ENCODE data around the gene CXCL14.

The CXCL14 gene

GRCh38 chr5:135577421-135577820 lies 1.4 kb downstream of the CXCL14 start:
- H3K36me3 ChIP-seq (ENCODE audit: insufficient read depth, low read length) = no peaks in the 10 kb centered on the region
- no peak overlapping the region for H3K4me2 ChIP-seq (ENCODE audit: low read length)
- no peaks in the 10 kb centered on the region for H3K4me1 ChIP-seq (ENCODE audit: control insufficient read depth, insufficient read depth, low read length)
- no peak overlapping the region for H3K9ac ChIP-seq (ENCODE audit: low read depth, low read length)
- H3K9me3 ChIP-seq (replicated peaks; ENCODE audit: low read length) = no peaks in the 10 kb centered on the region
- peaks cover 79% of the 10 kb centered on the region for H3K27me3 ChIP-seq (ENCODE audit: control insufficient read depth, insufficient read depth, low read length)
- no peak overlapping the region for H3K4me3 ChIP-seq (ENCODE audit: low read length)

GRCh38 chr5:135576075-135576599 lies 2.7 kb downstream of the CXCL14 start:
- Histone ChIP-seq H3K4me3 (ENCODE audit: low read length) (no peak overlapping the region), H3K9ac (ENCODE audit: low read depth, low read length) (no peak overlapping the region), H3K4me2 (ENCODE audit: low read length) (no peak overlapping the region), H3K9me3 (replicated peaks; ENCODE audit: low read length) (no peaks in the 10 kb centered on the region), H3K36me3 (ENCODE audit: insufficient read depth, low read length) (no peaks in the 10 kb centered on the region), H3K27me3 (ENCODE audit: control insufficient read depth, insufficient read depth, low read length) (peaks cover 79% of the 10 kb centered on the region), H3K4me1 (ENCODE audit: control insufficient read depth, insufficient read depth, low read length) (no peaks in the 10 kb centered on the region)

- no peak overlapping the region for H3K4me3 ChIP-seq (ENCODE audit: low read length)
- no peaks in the 10 kb centered on the region for H3K4me1 ChIP-seq (ENCODE audit: control insufficient read depth, insufficient read depth, low read length)
- H3K27me3 ChIP-seq (ENCODE audit: control insufficient read depth, insufficient read depth, low read length) = peaks cover 68% of the 10 kb centered on the region
- no peak overlapping the region for H3K9ac ChIP-seq (ENCODE audit: low read depth, low read length)
- H3K9me3 ChIP-seq (replicated peaks; ENCODE audit: low read length) = no peaks in the 10 kb centered on the region
- H3K4me2 ChIP-seq (ENCODE audit: low read length) = no peak overlapping the region
- H3K36me3 ChIP-seq (ENCODE audit: insufficient read depth, low read length) = no peaks in the 10 kb centered on the region
Measured at GRCh38 chr5:135574493-135574892, 4.3 kb downstream of the CXCL14 start.

- no peak overlapping the region for H3K9ac ChIP-seq (ENCODE audit: low read depth, low read length)
- H3K4me1 ChIP-seq (ENCODE audit: control insufficient read depth, insufficient read depth, low read length) = no peaks in the 10 kb centered on the region
- H3K27me3 ChIP-seq (ENCODE audit: control insufficient read depth, insufficient read depth, low read length) = peaks cover 42% of the 10 kb centered on the region
- no peak overlapping the region for H3K4me3 ChIP-seq (ENCODE audit: low read length)
- H3K4me2 ChIP-seq (ENCODE audit: low read length) = no peak overlapping the region
- no peaks in the 10 kb centered on the region for H3K9me3 ChIP-seq (replicated peaks; ENCODE audit: low read length)
- H3K36me3 ChIP-seq (ENCODE audit: insufficient read depth, low read length) = no peaks in the 10 kb centered on the region
Measured at GRCh38 chr5:135571902-135572301, 6.9 kb downstream of the CXCL14 start.

- H3K36me3 ChIP-seq (ENCODE audit: insufficient read depth, low read length) = no peaks in the 10 kb centered on the region
- H3K9ac ChIP-seq (ENCODE audit: low read depth, low read length) = no peak overlapping the region
- no peaks in the 10 kb centered on the region for H3K4me1 ChIP-seq (ENCODE audit: control insufficient read depth, insufficient read depth, low read length)
- H3K4me3 ChIP-seq (ENCODE audit: low read length) = no peak overlapping the region
- H3K4me2 ChIP-seq (ENCODE audit: low read length) = no peak overlapping the region
- H3K9me3 ChIP-seq (replicated peaks; ENCODE audit: low read length) = no peaks in the 10 kb centered on the region
- peaks cover 37% of the 10 kb centered on the region for H3K27me3 ChIP-seq (ENCODE audit: control insufficient read depth, insufficient read depth, low read length)
Measured at GRCh38 chr5:135571066-135571609, 7.7 kb downstream of the CXCL14 start.

GRCh38 chr5:135570453-135570764 lies 8.4 kb downstream of the CXCL14 start:
- H3K27me3 ChIP-seq (ENCODE audit: control insufficient read depth, insufficient read depth, low read length) = peaks cover 32% of the 10 kb centered on the region
- no peaks in the 10 kb centered on the region for H3K36me3 ChIP-seq (ENCODE audit: insufficient read depth, low read length)
- H3K4me1 ChIP-seq (ENCODE audit: control insufficient read depth, insufficient read depth, low read length) = no peaks in the 10 kb centered on the region
- no peak overlapping the region for H3K4me2 ChIP-seq (ENCODE audit: low read length)
- H3K9me3 ChIP-seq (replicated peaks; ENCODE audit: low read length) = no peaks in the 10 kb centered on the region
- H3K4me3 ChIP-seq (ENCODE audit: low read length) = no peak overlapping the region
- no peak overlapping the region for H3K9ac ChIP-seq (ENCODE audit: low read depth, low read length)

- Histone ChIP-seq H3K36me3 (ENCODE audit: insufficient read depth, low read length) (no peaks in the 10 kb centered on the region), H3K27me3 (ENCODE audit: control insufficient read depth, insufficient read depth, low read length) (peaks cover 33% of the 10 kb centered on the region), H3K4me3 (ENCODE audit: low read length) (no peak overlapping the region), H3K4me2 (ENCODE audit: low read length) (no peak overlapping the region), H3K9me3 (replicated peaks; ENCODE audit: low read length) (no peaks in the 10 kb centered on the region), H3K4me1 (ENCODE audit: control insufficient read depth, insufficient read depth, low read length) (no peaks in the 10 kb centered on the region), H3K9ac (ENCODE audit: low read depth, low read length) (no peak overlapping the region)
Measured at GRCh38 chr5:135569755-135570452, 8.9 kb downstream of the CXCL14 start.

GRCh38 chr5:135568923-135569360 lies 9.8 kb downstream of the CXCL14 start:
- Histone ChIP-seq H3K9me3 (replicated peaks; ENCODE audit: low read length) (no peaks in the 10 kb centered on the region), H3K9ac (ENCODE audit: low read depth, low read length) (no peak overlapping the region)

GRCh38 chr5:135568246-135568645 lies 10.5 kb downstream of the CXCL14 start:
- Histone ChIP-seq H3K9ac (ENCODE audit: low read depth, low read length) (no peak overlapping the region), H3K36me3 (ENCODE audit: insufficient read depth, low read length) (no peaks in the 10 kb centered on the region), H3K4me3 (ENCODE audit: low read length) (no peak overlapping the region), H3K4me1 (ENCODE audit: control insufficient read depth, insufficient read depth, low read length) (no peaks in the 10 kb centered on the region), H3K27me3 (ENCODE audit: control insufficient read depth, insufficient read depth, low read length) (peaks cover 28% of the 10 kb centered on the region), H3K4me2 (ENCODE audit: low read length) (no peak overlapping the region), H3K9me3 (replicated peaks; ENCODE audit: low read length) (no peaks in the 10 kb centered on the region)

More at GRCh38 chr5:135568923-135569360, 9.8 kb downstream of the CXCL14 start:
- H3K4me1 ChIP-seq (ENCODE audit: control insufficient read depth, insufficient read depth, low read length) = no peaks in the 10 kb centered on the region
- H3K4me2 ChIP-seq (ENCODE audit: low read length) = no peak overlapping the region
- peaks cover 29% of the 10 kb centered on the region for H3K27me3 ChIP-seq (ENCODE audit: control insufficient read depth, insufficient read depth, low read length)
- no peaks in the 10 kb centered on the region for H3K36me3 ChIP-seq (ENCODE audit: insufficient read depth, low read length)
- H3K4me3 ChIP-seq (ENCODE audit: low read length) = no peak overlapping the region

DNA sequence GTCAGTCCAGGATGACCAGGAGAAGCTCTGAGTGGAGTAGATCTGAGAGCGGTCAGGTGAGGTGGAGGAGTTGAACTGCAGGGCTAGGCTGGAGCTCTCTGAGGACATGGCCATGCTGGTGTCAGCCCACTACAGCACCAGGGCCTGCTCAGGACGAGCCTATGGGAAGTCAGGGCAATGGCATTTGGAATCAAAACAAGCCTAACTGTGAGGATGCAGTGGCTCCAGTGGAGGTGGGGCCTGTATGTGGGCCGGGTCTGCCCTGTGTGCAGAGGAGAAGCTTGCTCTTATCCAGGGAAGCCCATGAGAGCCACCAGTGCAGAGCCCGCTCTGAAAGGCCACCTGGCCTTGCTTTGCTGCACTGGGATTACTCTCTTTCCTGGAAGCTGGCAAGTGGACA lies 11.1 kb downstream of the CXCL14 start:
- no peaks in the 10 kb centered on the region for H3K36me3 ChIP-seq (ENCODE audit: insufficient read depth, low read length)
- no peak overlapping the region for H3K4me3 ChIP-seq (ENCODE audit: low read length)
- no peaks in the 10 kb centered on the region for H3K4me1 ChIP-seq (ENCODE audit: control insufficient read depth, insufficient read depth, low read length)
- peaks cover 28% of the 10 kb centered on the region for H3K27me3 ChIP-seq (ENCODE audit: control insufficient read depth, insufficient read depth, low read length)
- H3K9ac ChIP-seq (ENCODE audit: low read depth, low read length) = no peak overlapping the region
- no peaks in the 10 kb centered on the region for H3K9me3 ChIP-seq (replicated peaks; ENCODE audit: low read length)
- H3K4me2 ChIP-seq (ENCODE audit: low read length) = no peak overlapping the region

- H3K36me3 ChIP-seq (ENCODE audit: insufficient read depth, low read length) = no peaks in the 10 kb centered on the region
- no peak overlapping the region for H3K4me2 ChIP-seq (ENCODE audit: low read length)
- no peak overlapping the region for H3K4me3 ChIP-seq (ENCODE audit: low read length)
- H3K9me3 ChIP-seq (replicated peaks; ENCODE audit: low read length) = no peaks in the 10 kb centered on the region
- peaks cover 24% of the 10 kb centered on the region for H3K27me3 ChIP-seq (ENCODE audit: control insufficient read depth, insufficient read depth, low read length)
- H3K9ac ChIP-seq (ENCODE audit: low read depth, low read length) = no peak overlapping the region
- H3K4me1 ChIP-seq (ENCODE audit: control insufficient read depth, insufficient read depth, low read length) = no peaks in the 10 kb centered on the region
Measured at GRCh38 chr5:135566422-135567400, 12.1 kb downstream of the CXCL14 start.

All from skeletal muscle satellite cell (primary cell).